ENCODE results near the gene ATM. TPM values are rescaled to one million over a fixed set of nuclear protein-coding genes. Genes with fewer than 3 reads are reported as not detected.

Gene ATM
- total RNA-seq, 1 donor from 2014 or later, result 51.2 TPM

GRCh38 chr11:108278546-108278945 is 55.7 kb downstream of the ATM start:
- H3K79me2 ChIP-seq (ENCODE audit: insufficient read depth, low read length), result no peaks in the 10 kb centered on the region
- TF ChIP-seq CTCF (IDR thresholded peaks at IDR 0.05; ENCODE audit: insufficient read depth, low read depth, low read length) (no peak), EZH2 (IDR thresholded peaks at IDR 0.05; ENCODE audit: insufficient read depth, low read length) (no peak)
- Mint-ChIP-seq H3K4me3 (ENCODE audit: unreplicated experiment) (no peak overlapping the region), H3K27ac (ENCODE audit: unreplicated experiment) (no peak overlapping the region), H3K9me3 (ENCODE audit: unreplicated experiment) (peaks cover 17% of the 10 kb centered on the region), H3K36me3 (ENCODE audit: low read depth, unreplicated experiment) (peaks cover 36% of the 10 kb centered on the region), H3K27me3 (ENCODE audit: low read depth, unreplicated experiment) (no peaks in the 10 kb centered on the region), H3K4me1 (ENCODE audit: low read depth, unreplicated experiment) (peaks cover 3% of the 10 kb centered on the region)
- FAIRE-seq, result no peak
- no peak overlapping the region for H3K4me2 ChIP-seq (ENCODE audit: low read length)
- no peak overlapping the region for H2AFZ ChIP-seq (ENCODE audit: low read depth, low read length)
- H3K9me3 ChIP-seq (ENCODE audit: insufficient read depth, low read depth, low read length), result no peaks in the 10 kb centered on the region
- H4K20me1 ChIP-seq (ENCODE audit: insufficient read depth, low read length), result no peaks in the 10 kb centered on the region
- no peak for DNase-seq (ENCODE audit: low read depth)
- no peak overlapping the region for H3K27ac ChIP-seq (ENCODE audit: low read depth, low read length)
- no peaks in the 10 kb centered on the region for H3K27me3 ChIP-seq (ENCODE audit: insufficient read depth, low read length)
- H3K9ac ChIP-seq (ENCODE audit: low read length), result no peak overlapping the region
- H3K4me3 ChIP-seq (ENCODE audit: insufficient read depth, low read depth, low read length), result no peak overlapping the region
- H3K36me3 ChIP-seq (ENCODE audit: insufficient read depth, low read length), result peaks cover 17% of the 10 kb centered on the region
- no peaks in the 10 kb centered on the region for H3K4me1 ChIP-seq (ENCODE audit: insufficient read depth, low read length)

- Histone ChIP-seq H3K79me2 (ENCODE audit: insufficient read depth, low read length) (no peaks in the 10 kb centered on the region), H3K4me1 (ENCODE audit: insufficient read depth, low read length) (no peaks in the 10 kb centered on the region), H3K9ac (ENCODE audit: low read length) (no peak overlapping the region), H3K27me3 (ENCODE audit: insufficient read depth, low read length) (no peaks in the 10 kb centered on the region), H4K20me1 (ENCODE audit: insufficient read depth, low read length) (no peaks in the 10 kb centered on the region), H3K36me3 (ENCODE audit: insufficient read depth, low read length) (peaks cover 18% of the 10 kb centered on the region), H3K4me2 (ENCODE audit: low read length) (no peak overlapping the region), H3K4me3 (ENCODE audit: insufficient read depth, low read depth, low read length) (no peak overlapping the region), H3K27ac (ENCODE audit: low read depth, low read length) (no peak overlapping the region), H3K9me3 (ENCODE audit: insufficient read depth, low read depth, low read length) (no peaks in the 10 kb centered on the region), H2AFZ (ENCODE audit: low read depth, low read length) (no peak overlapping the region)
- no peak overlapping the region for H3K27ac Mint-ChIP-seq (ENCODE audit: unreplicated experiment)
- H3K4me1 Mint-ChIP-seq (ENCODE audit: low read depth, unreplicated experiment), result peaks cover 3% of the 10 kb centered on the region
- no peaks in the 10 kb centered on the region for H3K27me3 Mint-ChIP-seq (ENCODE audit: low read depth, unreplicated experiment)
- DNase-seq (ENCODE audit: low read depth) (no peak), FAIRE-seq (no peak)
- peaks cover 32% of the 10 kb centered on the region for H3K36me3 Mint-ChIP-seq (ENCODE audit: low read depth, unreplicated experiment)
- no peak overlapping the region for H3K4me3 Mint-ChIP-seq (ENCODE audit: unreplicated experiment)
- TF ChIP-seq CTCF (IDR thresholded peaks at IDR 0.05; ENCODE audit: insufficient read depth, low read depth, low read length) (no peak), EZH2 (IDR thresholded peaks at IDR 0.05; ENCODE audit: insufficient read depth, low read length) (no peak)
- peaks cover 16% of the 10 kb centered on the region for H3K9me3 Mint-ChIP-seq (ENCODE audit: unreplicated experiment)
Observed at GRCh38 chr11:108278954-108279353, 56.1 kb downstream of the ATM start.

GRCh38 chr11:108286370-108286769 is 63.5 kb downstream of the ATM start:
- Mint-ChIP-seq H3K27ac (ENCODE audit: unreplicated experiment) (no peak overlapping the region), H3K4me3 (ENCODE audit: unreplicated experiment) (no peak overlapping the region), H3K27me3 (ENCODE audit: low read depth, unreplicated experiment) (no peaks in the 10 kb centered on the region), H3K36me3 (ENCODE audit: low read depth, unreplicated experiment) (peaks cover 4% of the 10 kb centered on the region), H3K9me3 (ENCODE audit: unreplicated experiment) (no peaks in the 10 kb centered on the region), H3K4me1 (ENCODE audit: low read depth, unreplicated experiment) (no peaks in the 10 kb centered on the region)
- Histone ChIP-seq H3K79me2 (ENCODE audit: insufficient read depth, low read length) (no peaks in the 10 kb centered on the region), H3K4me1 (ENCODE audit: insufficient read depth, low read length) (no peaks in the 10 kb centered on the region), H4K20me1 (ENCODE audit: insufficient read depth, low read length) (no peaks in the 10 kb centered on the region), H2AFZ (ENCODE audit: low read depth, low read length) (no peak overlapping the region), H3K9ac (ENCODE audit: low read length) (no peak overlapping the region), H3K27ac (ENCODE audit: low read depth, low read length) (no peak overlapping the region), H3K36me3 (ENCODE audit: insufficient read depth, low read length) (peaks cover 28% of the 10 kb centered on the region), H3K9me3 (ENCODE audit: insufficient read depth, low read depth, low read length) (no peaks in the 10 kb centered on the region), H3K4me2 (ENCODE audit: low read length) (no peak overlapping the region), H3K27me3 (ENCODE audit: insufficient read depth, low read length) (no peaks in the 10 kb centered on the region), H3K4me3 (ENCODE audit: insufficient read depth, low read depth, low read length) (no peak overlapping the region)
- TF ChIP-seq EZH2 (IDR thresholded peaks at IDR 0.05; ENCODE audit: insufficient read depth, low read length) (no peak), CTCF (IDR thresholded peaks at IDR 0.05; ENCODE audit: insufficient read depth, low read depth, low read length) (no peak)
- DNase-seq (ENCODE audit: low read depth) (no peak), FAIRE-seq (no peak)
